H9 (cell line): Measurements from ENCODE around the gene MDFI. TPM values are rescaled to one million over a fixed set of nuclear protein-coding genes. Genes with fewer than 3 reads are reported as not detected.

Experiments used
- DNase-seq: peaks from one replicate; pipeline ENCODE4 v3.0.0-alpha.2; 2017
- H2AFZ ChIP-seq: one replicate; pipeline ENCODE4 v1.6.1; 2013; ENCODE audit warnings: mild to moderate bottlenecking, low read length, control low read depth, moderate library complexity
- H2AK5ac ChIP-seq: 2 replicates; pipeline ENCODE4 v1.6.1; 2013; ENCODE audit warnings: low read length, control low read depth, mixed read lengths; ENCODE audit not compliant: insufficient read length
- H2BK120ac ChIP-seq: one replicate; pipeline ENCODE4 v1.6.1; 2013; ENCODE audit warnings: low read depth, mild to moderate bottlenecking, low read length, control low read depth, inconsistent platforms; ENCODE audit not compliant: poor library complexity, severe bottlenecking
- H2BK12ac ChIP-seq: 2 replicates; pipeline ENCODE4 v1.6.1; 2013; ENCODE audit warnings: low read length, control low read depth, mixed read lengths, low read depth; ENCODE audit not compliant: insufficient read length
- H2BK15ac ChIP-seq: 2 replicates; pipeline ENCODE4 v1.6.1; 2013; ENCODE audit warnings: low read depth, low read length, control low read depth
- H2BK20ac ChIP-seq: one replicate; pipeline ENCODE4 v1.6.1; 2013; ENCODE audit warnings: low read depth, mild to moderate bottlenecking, low read length, control low read depth, inconsistent platforms; ENCODE audit not compliant: poor library complexity, severe bottlenecking
- H2BK5ac ChIP-seq: 2 replicates; pipeline ENCODE4 v1.6.1; 2013; ENCODE audit warnings: low read length, control low read depth, mixed read lengths; ENCODE audit not compliant: insufficient read length
- H3K14ac ChIP-seq: 2 replicates; pipeline ENCODE4 v1.6.1; 2013; ENCODE audit warnings: low read length, control low read depth; ENCODE audit not compliant: insufficient read depth
- H3K18ac ChIP-seq: 2 replicates; pipeline ENCODE4 v1.6.1; 2013; ENCODE audit warnings: low read depth, mild to moderate bottlenecking, mixed read lengths, low read length, control low read depth; ENCODE audit not compliant: insufficient read length
- H3K23ac ChIP-seq: 2 replicates; pipeline ENCODE4 v1.6.1; 2013; ENCODE audit warnings: low read length, control low read depth, mixed read lengths, low read depth; ENCODE audit not compliant: insufficient read length
- H3K23me2 ChIP-seq: 2 replicates; pipeline ENCODE4 v1.6.1; 2013; ENCODE audit warnings: low read depth, mild to moderate bottlenecking, mixed read lengths, low read length, control low read depth; ENCODE audit not compliant: insufficient read length, poor library complexity, severe bottlenecking
- H3K27ac ChIP-seq: 2 replicates; pipeline ENCODE4 v1.5.1; 2013; ENCODE audit warnings: low read length, control low read depth, mixed read lengths, low read depth; ENCODE audit not compliant: insufficient read length
- H3K27me3 ChIP-seq: 2 replicates; pipeline ENCODE4 v1.6.1; 2013; ENCODE audit warnings: low read length, control low read depth, inconsistent platforms; ENCODE audit not compliant: insufficient read depth
- H3K4ac ChIP-seq: 2 replicates; pipeline ENCODE4 v1.6.1; 2013; ENCODE audit warnings: low read depth, mild to moderate bottlenecking, control low read depth, inconsistent platforms, low read length, moderate library complexity
- H3K4me1 ChIP-seq: 2 replicates; pipeline ENCODE4 v1.6.1; 2013; ENCODE audit warnings: low read length, control low read depth, inconsistent platforms; ENCODE audit not compliant: insufficient read depth
- H3K4me2 ChIP-seq: 2 replicates; pipeline ENCODE4 v1.6.1; 2013; ENCODE audit warnings: low read length, control low read depth, mixed read lengths; ENCODE audit not compliant: insufficient read length, insufficient read depth
- H3K56ac ChIP-seq: 2 replicates; pipeline ENCODE4 v1.6.1; 2013; ENCODE audit warnings: low read depth, mild to moderate bottlenecking, mixed read lengths, low read length, control low read depth; ENCODE audit not compliant: insufficient read length
- H3K79me1 ChIP-seq: 2 replicates; pipeline ENCODE4 v1.6.1; 2013; ENCODE audit warnings: low read depth, mild to moderate bottlenecking, moderate library complexity, low read length, control low read depth, inconsistent platforms; ENCODE audit not compliant: insufficient read depth, poor library complexity, severe bottlenecking
- H3K79me2 ChIP-seq: 2 replicates; pipeline ENCODE4 v1.6.1; 2013; ENCODE audit warnings: low read length, control low read depth, inconsistent platforms; ENCODE audit not compliant: insufficient read depth
- H3K9ac ChIP-seq: 2 replicates; pipeline ENCODE4 v1.6.1; 2013; ENCODE audit warnings: low read length, control low read depth, mixed read lengths; ENCODE audit not compliant: insufficient read length; ENCODE audit errors: extremely low read depth
- H3K9me3 ChIP-seq: one replicate; pipeline ENCODE4 v1.6.1; 2013; ENCODE audit warnings: low read depth, low read length, inconsistent platforms; ENCODE audit not compliant: control insufficient read depth
- H3T11ph ChIP-seq: one replicate; pipeline ENCODE4 v1.6.1; 2013; ENCODE audit warnings: mild to moderate bottlenecking, low read length, control low read depth, inconsistent platforms
- H4K20me1 ChIP-seq: one replicate; pipeline ENCODE4 v1.6.1; 2013; ENCODE audit not compliant: control insufficient read depth, insufficient read length, insufficient read depth
- H4K5ac ChIP-seq: 2 replicates; pipeline ENCODE4 v1.6.1; 2013; ENCODE audit warnings: low read depth, mild to moderate bottlenecking, mixed read lengths, low read length, control low read depth; ENCODE audit not compliant: insufficient read length
- H4K8ac ChIP-seq: replicated peaks from 2 replicates; pipeline ENCODE4 v1.6.1; 2013; ENCODE audit warnings: low read length, control low read depth, mixed read lengths, low read depth; ENCODE audit not compliant: insufficient read length
- H4K91ac ChIP-seq: 2 replicates; pipeline ENCODE4 v1.6.1; 2013; ENCODE audit warnings: low read depth, mild to moderate bottlenecking, moderate library complexity, mixed read lengths, low read length, control low read depth; ENCODE audit not compliant: insufficient read length
- H3K27ac Mint-ChIP-seq, 3 experiments: 2 replicates in 2 of 3; 3 replicates in 1 of 3; pipeline ENCODE4 v1.8.0; 2020 to 2021; ENCODE audit warnings: mixed read lengths in 3 of 3, mild to moderate bottlenecking in 1 of 3, moderate library complexity in 1 of 3
- H3K27me3 Mint-ChIP-seq: 2 replicates; pipeline ENCODE4 v1.8.0; 2021; ENCODE audit warnings: low read depth, mild to moderate bottlenecking, moderate library complexity, mixed read lengths
- H3K36me3 Mint-ChIP-seq, 3 experiments: 2 replicates in 2 of 3; 3 replicates in 1 of 3; pipeline ENCODE4 v1.8.0; 2020 to 2021; ENCODE audit warnings: low read depth in 3 of 3, mixed read lengths in 3 of 3; ENCODE audit not compliant: insufficient read depth in 1 of 3
- H3K4me1 Mint-ChIP-seq, 2 experiments: 2 replicates each; pipeline ENCODE4 v1.8.0; 2020; ENCODE audit warnings: mixed read lengths in 2 of 2
- H3K4me3 Mint-ChIP-seq, 2 experiments: 2 replicates in 1 of 2; 3 replicates in 1 of 2; pipeline ENCODE4 v1.8.0; 2020 to 2021; ENCODE audit warnings: mild to moderate bottlenecking in 2 of 2, mixed read lengths in 2 of 2, moderate library complexity in 1 of 2
- H3K9me3 Mint-ChIP-seq, 2 experiments: 2 replicates in 1 of 2; 3 replicates in 1 of 2; pipeline ENCODE4 v1.8.0; 2020; ENCODE audit warnings: mild to moderate bottlenecking in 2 of 2, mixed read lengths in 2 of 2, moderate library complexity in 1 of 2
- CTCF ChIP-seq: fragments of 200-600 bp; sonication (generic); conservative IDR thresholded peaks from 3 replicates; pipeline ENCODE4 v1.8.0; 2021; ENCODE audit warnings: antibody characterized with exemption, mild to moderate bottlenecking
- WGBS: extraction: QIAGEN DNeasy Blood & Tissue Kit; methylation state at CpG from one replicate; pipeline ENCODE4 v1.1.7; 2013; ENCODE audit warnings: missing lambda C conversion rate, low lambda C conversion rate, mixed read lengths; ENCODE audit not compliant: insufficient read length; ENCODE audit errors: extremely low coverage; 5-methylcytosine and 5-hydroxymethylcytosine counted together
- total RNA-seq: library from RNA; stranded (reverse); gene quantifications from 2 replicates; pipeline ENCODE4 v1.2.1, GENCODE V29; 2021

Gene MDFI
- total RNA-seq, 1 experiment from 2014 or later = 45.0 TPM

DNA sequence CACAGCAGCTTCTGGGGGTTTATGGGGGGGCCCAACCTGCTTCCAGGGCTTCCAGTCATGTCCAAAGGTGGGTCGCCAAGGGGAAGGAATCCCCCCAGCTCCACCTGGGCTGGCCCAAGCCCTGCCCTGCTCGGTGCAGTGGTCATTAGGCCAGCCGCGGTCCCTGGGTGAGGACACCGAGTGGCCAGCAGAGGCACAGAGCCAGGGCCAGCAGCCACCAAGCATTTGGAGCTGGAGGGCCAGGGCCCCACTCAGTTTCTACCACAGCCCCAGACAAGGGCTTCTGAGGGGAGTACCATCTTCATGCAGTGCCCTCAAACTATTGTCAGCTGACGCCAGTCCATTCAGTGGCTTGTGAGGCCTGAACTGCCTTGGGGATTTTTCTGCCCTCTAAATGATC, 57.6 kb downstream of the MDFI start:
- H2BK15ac ChIP-seq = no peak overlapping the region

More for the DNA sequence above, 57.6 kb downstream of the MDFI start:
- Histone ChIP-seq H3K4me2 (no peak overlapping the region), H2BK5ac (no peak overlapping the region), H4K5ac (no peak overlapping the region), H2AK5ac (no peak overlapping the region), H3K56ac (no peak overlapping the region), H3K9ac (no peak overlapping the region), H3K79me2 (no peaks in the 10 kb centered on the region), H4K20me1 (peaks cover 4% of the 10 kb centered on the region), H2BK20ac (no peak overlapping the region), H3K23ac (no peak overlapping the region), H3K4me1 (no peaks in the 10 kb centered on the region), H3K14ac (no peak overlapping the region), H4K91ac (no peak overlapping the region), H3K9me3 (no peaks in the 10 kb centered on the region), H3K18ac (no peak overlapping the region), H2AFZ (no peak overlapping the region), H2BK120ac (no peak overlapping the region), H3K79me1 (no peaks in the 10 kb centered on the region), H3K4ac (no peak overlapping the region), H2BK12ac (no peak overlapping the region), H3K27me3 (no peaks in the 10 kb centered on the region), H4K8ac (no peak overlapping the region), H3K23me2 (no peaks in the 10 kb centered on the region), H3T11ph (no peak overlapping the region), H3K27ac (no peak overlapping the region)
- Mint-ChIP-seq H3K4me1 (peaks cover 23 to 25% of the 10 kb centered on the region in 2 experiments), H3K27me3 (peaks cover 4% of the 10 kb centered on the region), H3K36me3 (no peaks in the 10 kb centered on the region; a peak in 1 of 7 replicates), H3K4me3 (no peak overlapping the region), H3K27ac (no peak overlapping the region), H3K9me3 (no peaks in the 10 kb centered on the region; a peak in 1 of 5 replicates)
- no peak for TF ChIP-seq CTCF
- no peak for DNase-seq
- no CpG with 5 or more reads among the region's 6 CpGs for WGBS
